GM19035 (cell line): ENCODE data around the gene SDHAF1.
"Not testable (repeated sequence)": the region's sequence is repeated elsewhere in the genome, so short reads cannot be mapped to it uniquely, and the experiment has no call there.

Source experiments
- ATAC-seq: cut with Tn5 transposase; IDR thresholded peaks from one replicate; pipeline ENCODE4 v1.9.1; 2021; ENCODE audit not compliant: unreplicated experiment

Gene SDHAF1

GRCh38 chr19:36014012-36014924 is 19.3 kb downstream of the SDHAF1 start, which contains the start of gene ALKBH6:
TSS of gene ALKBH6 (minus strand) at chr19:36014213. CDS start at chr19:36013397, 816 bp downstream.
- ATAC-seq = peak; percentile 98

- ATAC-seq = no peak
Measured at GRCh38 chr19:36019061-36019670, 24.2 kb downstream of the SDHAF1 start.

- ATAC-seq = no peak
Measured at GRCh38 chr19:36023432-36023831, 28.4 kb downstream of the SDHAF1 start.

GRCh38 chr19:36025541-36025940 is 30.6 kb downstream of the SDHAF1 start:
- no peak for ATAC-seq

- ATAC-seq = no peak
Measured at GRCh38 chr19:36026091-36026876, 31.3 kb downstream of the SDHAF1 start.

- ATAC-seq = no peak
Measured at GRCh38 chr19:36027696-36028095, 32.7 kb downstream of the SDHAF1 start.

GRCh38 chr19:36028313-36029041 is 33.5 kb downstream of the SDHAF1 start:
- ATAC-seq = no peak

GRCh38 chr19:36030264-36031148 is 35.5 kb downstream of the SDHAF1 start:
- no peak for ATAC-seq

- ATAC-seq = no peak
Measured at GRCh38 chr19:36031308-36031707, 36.3 kb downstream of the SDHAF1 start.

GRCh38 chr19:36032251-36033104 is 37.5 kb downstream of the SDHAF1 start, which contains the start of gene CLIP3:
TSS of gene CLIP3 (minus strand) at chr19:36032873. CDS start at chr19:36032357, 516 bp downstream.
- ATAC-seq = no peak

GRCh38 chr19:36040495-36040894 is 45.5 kb downstream of the SDHAF1 start:
- no peak for ATAC-seq

- not testable (repeated sequence) for ATAC-seq
Measured at GRCh38 chr19:36041092-36041491, 46.1 kb downstream of the SDHAF1 start.

- no peak for ATAC-seq
Measured at GRCh38 chr19:36041831-36042230, 46.8 kb downstream of the SDHAF1 start.

GRCh38 chr19:36043952-36044351 is 49.0 kb downstream of the SDHAF1 start:
- no peak for ATAC-seq
